Central memory CD8-positive, alpha-beta T cell (primary cell): ENCODE measurements around the gene ANKRD36.
"Not testable (repeated sequence)": the region's sequence is repeated elsewhere in the genome, so short reads cannot be mapped to it uniquely, and the experiment has no call there.

ENCODE experiments used
- ATAC-seq: fragments of 150-1000 bp; cut with Tn5 transposase; replicated peaks from 2 replicates; pipeline ENCODE4 v1.10.0; 2022; ENCODE audit warnings: mild to moderate bottlenecking, moderate FRiP score, moderate number of reproducible peaks; ENCODE audit not compliant: poor library complexity, severe bottlenecking; ENCODE audit errors: extremely low read depth
- DNase-seq, 2 donors: peaks; one replicate each; pipeline ENCODE4 v3.0.0; 2021; ENCODE audit warnings: low spot score in 2 of 2
- H3K27ac Mint-ChIP-seq: one replicate; pipeline ENCODE4 v1.8.0; 2022; ENCODE audit warnings: low read depth, mild to moderate bottlenecking, moderate library complexity, mixed read lengths
- H3K27me3 Mint-ChIP-seq: one replicate; pipeline ENCODE4 v1.8.0; 2022; ENCODE audit warnings: mixed read lengths
- H3K36me3 Mint-ChIP-seq: one replicate; pipeline ENCODE4 v1.8.0; 2022; ENCODE audit warnings: mild to moderate bottlenecking, moderate library complexity, mixed read lengths; ENCODE audit not compliant: insufficient read depth
- H3K4me1 Mint-ChIP-seq: one replicate; pipeline ENCODE4 v1.8.0; 2022; ENCODE audit warnings: mixed read lengths
- H3K4me3 Mint-ChIP-seq: one replicate; pipeline ENCODE4 v1.8.0; 2022; ENCODE audit warnings: mild to moderate bottlenecking, moderate library complexity, mixed read lengths
- H3K9me3 Mint-ChIP-seq: one replicate; pipeline ENCODE4 v1.8.0; 2022; ENCODE audit warnings: mixed read lengths

The ANKRD36 gene

GRCh38 chr2:97113050-97113881, at the start of gene ANKRD36:
Gene ANKRD36 (plus strand): TSS chr2:97113153. CDS start chr2:97113740, 587 bp downstream.
- DNase-seq (peak; percentile 66 to 83), ATAC-seq (peak; percentile 95)
- Mint-ChIP-seq H3K4me3 (peak within 1 kb of the TSS; percentile 94), H3K27ac (peak within 1 kb of the TSS; percentile 97), H3K27me3 (peaks cover 27% of the 10 kb centered on the region), H3K36me3 (peaks cover 13% of the 10 kb centered on the region)
- H3K9me3 Mint-ChIP-seq, H3K4me1 Mint-ChIP-seq: not testable (repeated sequence)

DNA sequence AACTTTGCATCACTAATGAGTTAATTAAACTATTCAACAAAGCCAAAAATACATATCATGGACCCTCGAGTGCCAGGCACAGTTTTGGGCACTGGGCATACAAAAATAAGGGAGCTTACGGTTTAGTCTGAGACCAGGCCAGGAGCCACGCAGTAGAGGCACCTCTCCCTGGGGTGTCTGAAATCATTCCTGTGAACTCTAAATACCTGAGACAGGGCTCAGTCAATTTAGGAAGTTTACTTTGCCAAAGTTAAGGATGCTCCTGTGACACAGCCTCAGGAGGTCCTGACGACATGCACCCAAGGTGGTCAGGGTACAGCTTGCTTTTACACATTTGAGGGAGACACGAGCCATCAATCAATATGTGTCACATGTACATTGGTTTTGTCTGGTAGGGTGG, 46.9 kb upstream of the ANKRD36 start:
- not testable (repeated sequence) for H3K27ac Mint-ChIP-seq, ATAC-seq, H3K36me3 Mint-ChIP-seq, H3K4me3 Mint-ChIP-seq, H3K9me3 Mint-ChIP-seq, H3K4me1 Mint-ChIP-seq, DNase-seq
- H3K27me3 Mint-ChIP-seq = peaks cover 40% of the 10 kb centered on the region

DNA sequence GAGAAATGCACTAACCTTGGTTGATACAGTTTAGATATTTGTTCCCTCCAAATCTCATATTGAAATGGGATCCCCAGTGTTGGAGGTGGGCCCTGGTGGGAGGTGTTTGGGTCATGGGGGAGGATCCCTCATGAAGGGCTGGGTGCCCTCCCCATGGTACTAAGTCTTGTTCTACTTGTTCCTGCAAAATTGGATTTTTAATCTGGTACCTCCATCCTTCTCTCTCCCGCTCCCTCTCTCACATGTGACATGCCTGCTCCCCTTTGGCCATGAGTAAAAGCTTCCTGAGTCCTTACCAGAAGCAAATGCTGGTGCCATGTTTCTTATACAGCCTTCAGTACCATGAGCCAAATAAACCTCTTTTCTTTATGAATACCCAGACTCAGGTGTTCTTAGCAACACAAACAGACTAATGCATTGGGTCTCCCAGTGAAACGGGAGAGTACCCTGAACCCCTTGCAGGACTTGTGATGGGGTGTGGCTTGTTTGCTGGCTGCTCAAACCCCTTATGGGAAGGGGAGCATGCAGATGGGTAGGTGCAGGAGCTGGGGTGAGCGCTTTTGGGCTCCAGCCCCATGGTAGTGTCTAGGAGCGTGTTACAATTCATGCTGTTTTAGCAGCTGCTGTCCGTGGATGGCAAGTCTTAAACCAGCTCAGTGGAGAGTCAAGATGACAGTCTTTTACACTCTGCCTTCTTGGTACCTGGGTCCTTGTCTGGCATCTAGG, 45.5 kb upstream of the ANKRD36 start:
- Mint-ChIP-seq H3K4me1 (no peaks in the 10 kb centered on the region), H3K27me3 (peaks cover 40% of the 10 kb centered on the region), H3K9me3 (no peaks in the 10 kb centered on the region), H3K4me3 (no peak overlapping the region), H3K27ac (no peak overlapping the region), H3K36me3 (no peaks in the 10 kb centered on the region)
- DNase-seq = no peak
- no peak for ATAC-seq

DNA sequence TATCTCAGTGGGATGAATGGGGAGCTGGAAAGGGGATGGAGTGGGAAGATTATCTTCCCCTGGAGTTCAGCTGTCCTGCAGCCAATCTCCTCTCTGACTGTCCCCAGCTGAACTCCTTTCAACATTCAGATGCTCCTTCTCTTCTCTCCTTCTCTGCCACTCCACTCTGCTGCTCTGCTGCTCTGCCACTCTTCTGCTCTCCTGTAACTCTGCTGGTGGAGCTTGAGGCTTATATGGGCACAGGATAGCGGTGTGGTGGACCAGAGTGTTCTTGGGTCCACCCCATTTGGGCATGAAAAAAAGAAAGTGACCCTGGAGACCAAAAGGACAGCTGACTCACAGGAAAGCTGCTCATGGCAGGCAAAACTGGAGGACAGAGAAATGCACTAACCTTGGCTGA, 44.9 kb upstream of the ANKRD36 start:
- ATAC-seq = no peak
- H3K4me1 Mint-ChIP-seq = no peaks in the 10 kb centered on the region
- H3K9me3 Mint-ChIP-seq = no peaks in the 10 kb centered on the region
- H3K4me3 Mint-ChIP-seq = no peak overlapping the region
- no peak overlapping the region for H3K27ac Mint-ChIP-seq
- DNase-seq = no peak
- no peaks in the 10 kb centered on the region for H3K36me3 Mint-ChIP-seq
- peaks cover 34% of the 10 kb centered on the region for H3K27me3 Mint-ChIP-seq

DNA sequence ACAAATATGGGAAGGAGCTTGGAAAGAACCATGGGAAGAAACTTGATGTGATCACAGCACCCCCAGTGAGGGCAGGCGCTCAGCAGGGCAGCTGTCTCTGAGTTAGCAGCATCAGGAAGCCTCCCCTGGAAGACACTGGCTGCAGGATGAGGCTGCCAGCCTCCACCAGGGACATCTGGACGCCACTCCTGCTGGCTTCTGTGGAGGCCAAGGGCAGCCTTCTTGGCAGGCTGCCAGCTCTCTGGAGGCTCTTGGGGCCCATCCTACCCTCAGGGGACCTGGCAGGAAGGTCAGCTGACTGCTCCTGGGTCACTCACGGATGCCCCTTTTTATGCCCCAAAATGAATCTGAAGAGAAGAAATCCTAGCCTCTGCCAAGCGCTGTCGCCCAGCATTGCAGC, 44.2 kb upstream of the ANKRD36 start:
- not testable (repeated sequence) for H3K4me3 Mint-ChIP-seq, H3K36me3 Mint-ChIP-seq, DNase-seq, ATAC-seq, H3K4me1 Mint-ChIP-seq, H3K27ac Mint-ChIP-seq, H3K9me3 Mint-ChIP-seq
- peaks cover 31% of the 10 kb centered on the region for H3K27me3 Mint-ChIP-seq

DNA sequence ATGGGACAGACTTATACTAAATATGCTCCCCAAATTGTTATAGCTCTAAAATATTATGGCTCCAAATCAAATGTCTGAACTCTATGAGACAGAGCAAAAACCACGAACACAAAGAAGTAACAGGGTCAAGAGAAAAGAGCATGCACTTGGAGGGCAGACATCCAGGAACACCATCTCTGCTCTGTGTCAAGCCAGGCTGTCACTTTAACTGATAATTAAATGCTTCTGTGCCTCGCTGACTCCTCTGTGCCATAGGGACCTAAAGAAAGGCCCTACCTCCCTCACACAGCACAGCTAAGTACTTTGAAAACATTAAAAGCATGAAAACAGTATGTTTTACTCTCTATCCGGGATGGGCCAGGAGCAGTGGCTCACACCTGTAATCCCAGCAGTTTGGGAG, 42.0 kb upstream of the ANKRD36 start:
- H3K36me3 Mint-ChIP-seq, H3K9me3 Mint-ChIP-seq, H3K4me1 Mint-ChIP-seq, H3K4me3 Mint-ChIP-seq, H3K27ac Mint-ChIP-seq, DNase-seq, ATAC-seq: not testable (repeated sequence)
- H3K27me3 Mint-ChIP-seq = peaks cover 26% of the 10 kb centered on the region

DNA sequence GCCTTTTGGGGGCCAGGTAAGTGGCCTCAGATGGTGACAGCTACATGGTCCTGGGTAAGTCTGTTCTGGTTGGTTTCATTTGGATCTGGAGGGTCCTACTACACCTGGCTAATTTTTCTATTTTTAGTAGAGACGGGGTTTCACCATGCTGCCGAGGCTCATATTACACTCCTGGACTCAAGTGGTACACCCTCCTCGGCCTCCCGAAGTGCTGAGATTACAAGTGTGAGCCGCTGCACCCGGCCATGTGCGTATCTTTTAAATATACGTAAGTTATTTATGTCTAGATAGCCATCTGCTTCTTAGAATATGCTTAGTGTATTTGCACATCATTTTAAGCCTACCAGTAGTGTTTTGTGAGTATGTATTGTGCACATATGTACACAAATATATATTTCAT, 35.7 kb upstream of the ANKRD36 start:
- ATAC-seq, H3K4me1 Mint-ChIP-seq: not testable (repeated sequence)

DNA sequence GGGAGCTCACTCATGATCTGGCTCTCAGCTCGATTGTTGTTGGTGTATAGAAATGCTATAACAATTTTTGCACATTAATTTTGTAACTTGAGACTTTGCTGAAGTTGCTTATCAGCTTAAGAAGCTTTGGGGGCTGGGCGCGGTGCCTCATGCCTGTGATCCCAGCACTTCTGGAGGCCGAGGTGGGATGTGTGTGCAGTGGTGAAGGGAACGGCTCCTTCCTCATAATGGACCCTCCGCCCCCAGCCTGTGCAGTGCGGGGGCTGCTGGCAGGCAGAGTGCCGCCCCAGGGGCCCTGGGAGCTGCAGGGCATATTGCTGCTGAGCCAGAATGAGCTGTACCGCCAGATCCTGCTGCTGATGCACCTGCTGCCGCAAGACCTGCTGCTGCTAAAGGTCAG, 32.1 kb upstream of the ANKRD36 start:
- not testable (repeated sequence) for H3K27me3 Mint-ChIP-seq, H3K4me1 Mint-ChIP-seq, H3K36me3 Mint-ChIP-seq, DNase-seq, H3K9me3 Mint-ChIP-seq, ATAC-seq, H3K4me3 Mint-ChIP-seq, H3K27ac Mint-ChIP-seq

More for the DNA sequence above, 35.7 kb upstream of the ANKRD36 start:
- not testable (repeated sequence) for H3K27ac Mint-ChIP-seq, H3K36me3 Mint-ChIP-seq, H3K27me3 Mint-ChIP-seq, H3K4me3 Mint-ChIP-seq, H3K9me3 Mint-ChIP-seq, DNase-seq

DNA sequence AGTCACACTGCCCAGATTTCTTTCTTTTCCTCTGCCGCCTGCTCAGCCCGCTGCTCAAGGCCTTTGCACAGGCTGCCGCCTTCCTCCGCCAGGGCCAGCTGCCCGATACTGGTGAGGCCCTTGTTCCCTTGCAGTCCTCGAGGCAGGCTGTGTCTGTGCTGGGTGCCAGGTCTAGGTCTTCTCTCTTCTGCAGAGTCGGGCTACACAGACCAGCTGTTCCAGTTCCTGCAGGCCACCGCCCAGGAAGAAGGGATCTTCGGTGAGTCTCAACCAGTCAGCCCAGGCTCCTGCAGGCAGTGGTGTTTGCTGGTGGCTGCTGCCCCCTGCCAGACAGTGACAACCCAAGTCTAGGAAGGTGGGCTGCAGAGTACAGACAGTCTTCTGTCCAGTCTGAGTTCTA, 30.7 kb upstream of the ANKRD36 start:
- not testable (repeated sequence) for H3K4me1 Mint-ChIP-seq, H3K36me3 Mint-ChIP-seq, ATAC-seq, DNase-seq, H3K4me3 Mint-ChIP-seq, H3K9me3 Mint-ChIP-seq, H3K27ac Mint-ChIP-seq, H3K27me3 Mint-ChIP-seq

DNA sequence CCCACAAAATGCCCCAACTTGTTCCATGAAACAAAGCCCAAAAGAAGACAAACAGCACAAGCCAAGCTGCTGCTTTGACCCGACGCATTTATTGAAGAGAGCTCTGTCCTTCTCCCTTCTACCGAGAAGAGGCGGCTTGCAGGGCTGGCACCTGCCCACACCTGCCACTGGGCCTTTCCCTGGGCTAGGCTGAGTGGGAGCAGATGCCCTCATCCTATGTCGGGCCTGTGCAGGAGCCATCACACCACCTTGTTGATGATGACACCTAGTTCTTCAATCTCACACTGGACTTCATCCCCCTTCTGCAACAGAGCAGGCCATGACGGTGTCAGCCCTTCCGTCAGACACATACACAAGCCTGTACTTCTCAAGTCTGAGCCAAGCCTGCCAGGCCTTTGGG, 29.4 kb upstream of the ANKRD36 start:
- H3K9me3 Mint-ChIP-seq, H3K36me3 Mint-ChIP-seq, H3K4me1 Mint-ChIP-seq, DNase-seq, H3K4me3 Mint-ChIP-seq, H3K27ac Mint-ChIP-seq, H3K27me3 Mint-ChIP-seq, ATAC-seq: not testable (repeated sequence)

- not testable (repeated sequence) for H3K4me3 Mint-ChIP-seq, H3K4me1 Mint-ChIP-seq, H3K27me3 Mint-ChIP-seq, H3K36me3 Mint-ChIP-seq, ATAC-seq, H3K27ac Mint-ChIP-seq, DNase-seq, H3K9me3 Mint-ChIP-seq
Observed at GRCh38 chr2:97085093-97085492, 27.9 kb upstream of the ANKRD36 start.

GRCh38 chr2:97088706-97089105, 24.2 kb upstream of the ANKRD36 start:
- not testable (repeated sequence) for H3K36me3 Mint-ChIP-seq, H3K9me3 Mint-ChIP-seq, H3K4me1 Mint-ChIP-seq, H3K27me3 Mint-ChIP-seq, H3K27ac Mint-ChIP-seq, DNase-seq, H3K4me3 Mint-ChIP-seq, ATAC-seq

GRCh38 chr2:97092946-97093345, 20.0 kb upstream of the ANKRD36 start:
- H3K27me3 Mint-ChIP-seq, H3K36me3 Mint-ChIP-seq, H3K27ac Mint-ChIP-seq, ATAC-seq, DNase-seq, H3K9me3 Mint-ChIP-seq, H3K4me1 Mint-ChIP-seq, H3K4me3 Mint-ChIP-seq: not testable (repeated sequence)
